IPS-20b (cell line): ENCODE data around the gene UBALD2.
"Not testable (repeated sequence)": the region's sequence is repeated elsewhere in the genome, so short reads cannot be mapped to it uniquely, and the experiment has no call there.

Source experiments
- H3K27ac ChIP-seq: one replicate; pipeline ENCODE4 v1.5.1; 2013; ENCODE audit warnings: low read length
- H3K27me3 ChIP-seq: 2 replicates; pipeline ENCODE4 v1.6.1; 2013; ENCODE audit warnings: mild to moderate bottlenecking, low read length, inconsistent platforms; ENCODE audit not compliant: insufficient read depth
- H3K36me3 ChIP-seq: 2 replicates; pipeline ENCODE4 v1.6.1; 2013; ENCODE audit warnings: low read depth, mild to moderate bottlenecking, inconsistent platforms, low read length, moderate library complexity; ENCODE audit not compliant: insufficient read depth
- H3K4me1 ChIP-seq: 2 replicates; pipeline ENCODE4 v1.6.1; 2013; ENCODE audit warnings: mild to moderate bottlenecking, control low read depth, inconsistent platforms, low read length, moderate library complexity; ENCODE audit not compliant: insufficient read depth
- H3K4me3 ChIP-seq: 2 replicates; pipeline ENCODE4 v1.5.1; 2013; ENCODE audit warnings: mild to moderate bottlenecking, low read length, inconsistent platforms
- H3K9ac ChIP-seq: 2 replicates; pipeline ENCODE4 v1.6.1; 2013; ENCODE audit warnings: low read depth, mild to moderate bottlenecking, inconsistent platforms, low read length, moderate library complexity
- H3K9me3 ChIP-seq: 2 replicates; pipeline ENCODE4 v1.6.1; 2013; ENCODE audit warnings: mild to moderate bottlenecking, low read depth, low read length, inconsistent platforms; ENCODE audit not compliant: insufficient read depth

Gene UBALD2

DNA sequence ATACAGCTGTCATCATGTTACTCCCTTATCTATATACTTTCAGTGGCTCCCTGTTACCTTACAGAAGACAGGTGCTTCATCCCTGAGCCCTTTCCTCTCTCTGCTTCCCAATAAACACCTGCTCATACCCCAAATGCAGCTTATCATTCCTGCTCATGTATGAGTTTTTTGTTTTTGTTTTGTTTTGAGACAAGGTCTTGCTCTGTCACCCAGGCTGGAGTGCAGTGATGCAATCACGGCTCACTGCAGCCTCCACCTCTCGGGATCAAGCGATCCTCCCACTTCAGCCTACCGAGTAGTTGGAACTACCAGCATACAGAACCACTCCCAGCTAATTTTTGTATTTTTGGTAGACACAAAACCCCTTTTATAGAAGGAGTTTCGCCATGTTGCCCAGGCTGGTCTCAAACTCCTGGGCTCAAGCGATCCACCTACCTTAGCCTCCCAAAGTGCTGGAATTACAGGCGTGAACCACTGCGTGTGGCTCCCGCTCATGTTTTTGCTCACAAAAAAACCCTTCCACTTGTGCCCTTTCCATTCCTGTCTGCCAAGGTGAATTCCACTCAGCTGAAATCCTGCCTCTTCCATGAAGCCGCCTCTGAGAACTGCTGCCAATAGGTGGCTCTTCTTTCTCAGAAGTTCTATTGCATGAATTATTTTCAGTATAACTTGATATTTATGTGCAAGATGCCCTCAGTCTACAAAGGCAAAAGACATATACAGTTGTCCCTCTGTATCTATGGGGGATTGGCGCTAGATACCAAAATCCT, 16.9 kb upstream of the UBALD2 start:
- Histone ChIP-seq H3K36me3 (no peaks in the 10 kb centered on the region), H3K9ac (no peak overlapping the region), H3K27ac (no peak overlapping the region), H3K4me3 (no peak overlapping the region), H3K4me1 (no peaks in the 10 kb centered on the region), H3K27me3 (peaks cover 10% of the 10 kb centered on the region), H3K9me3 (no peaks in the 10 kb centered on the region)

GRCh38 chr17:76250141-76250540, 15.0 kb upstream of the UBALD2 start:
- Histone ChIP-seq H3K27ac (no peak overlapping the region), H3K4me3 (no peak overlapping the region), H3K27me3 (no peaks in the 10 kb centered on the region)

DNA sequence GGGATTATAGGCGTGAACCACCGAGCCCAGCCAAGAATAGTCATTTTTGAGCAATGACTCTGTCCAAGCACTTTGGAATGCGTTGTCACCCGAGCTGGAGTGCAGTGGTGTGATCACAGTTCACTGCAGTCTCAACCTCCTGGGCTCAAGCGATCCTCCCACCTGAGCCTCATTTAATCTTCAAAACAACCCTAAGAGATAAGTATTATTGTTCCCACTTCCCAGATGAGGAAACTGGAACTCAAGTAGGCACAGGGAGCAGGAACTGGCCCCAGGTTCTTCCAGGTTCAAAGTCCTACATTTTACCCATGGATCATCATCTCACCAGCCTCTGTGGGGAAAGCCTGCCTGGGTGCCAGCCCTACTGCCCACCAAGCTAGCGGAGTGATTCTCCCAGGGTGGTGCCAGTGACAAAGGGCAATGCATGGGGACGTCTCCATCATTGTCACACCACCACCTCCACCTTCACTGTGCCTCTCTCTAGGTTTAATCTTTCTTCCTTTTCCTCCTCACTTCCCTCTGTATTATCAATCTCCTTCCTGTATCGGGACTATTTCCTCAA, 13.6 kb upstream of the UBALD2 start:
- no peaks in the 10 kb centered on the region for H3K36me3 ChIP-seq
- no peak overlapping the region for H3K4me3 ChIP-seq
- H3K27me3 ChIP-seq, result no peaks in the 10 kb centered on the region
- no peaks in the 10 kb centered on the region for H3K9me3 ChIP-seq
- no peak overlapping the region for H3K9ac ChIP-seq
- no peak overlapping the region for H3K27ac ChIP-seq
- no peaks in the 10 kb centered on the region for H3K4me1 ChIP-seq

More at GRCh38 chr17:76250141-76250540, 15.0 kb upstream of the UBALD2 start:
- Histone ChIP-seq H3K36me3 (no peaks in the 10 kb centered on the region), H3K9ac (no peak overlapping the region), H3K9me3 (no peaks in the 10 kb centered on the region), H3K4me1 (no peaks in the 10 kb centered on the region)

GRCh38 chr17:76252040-76252954, 12.9 kb upstream of the UBALD2 start:
- no peaks in the 10 kb centered on the region for H3K9me3 ChIP-seq

DNA sequence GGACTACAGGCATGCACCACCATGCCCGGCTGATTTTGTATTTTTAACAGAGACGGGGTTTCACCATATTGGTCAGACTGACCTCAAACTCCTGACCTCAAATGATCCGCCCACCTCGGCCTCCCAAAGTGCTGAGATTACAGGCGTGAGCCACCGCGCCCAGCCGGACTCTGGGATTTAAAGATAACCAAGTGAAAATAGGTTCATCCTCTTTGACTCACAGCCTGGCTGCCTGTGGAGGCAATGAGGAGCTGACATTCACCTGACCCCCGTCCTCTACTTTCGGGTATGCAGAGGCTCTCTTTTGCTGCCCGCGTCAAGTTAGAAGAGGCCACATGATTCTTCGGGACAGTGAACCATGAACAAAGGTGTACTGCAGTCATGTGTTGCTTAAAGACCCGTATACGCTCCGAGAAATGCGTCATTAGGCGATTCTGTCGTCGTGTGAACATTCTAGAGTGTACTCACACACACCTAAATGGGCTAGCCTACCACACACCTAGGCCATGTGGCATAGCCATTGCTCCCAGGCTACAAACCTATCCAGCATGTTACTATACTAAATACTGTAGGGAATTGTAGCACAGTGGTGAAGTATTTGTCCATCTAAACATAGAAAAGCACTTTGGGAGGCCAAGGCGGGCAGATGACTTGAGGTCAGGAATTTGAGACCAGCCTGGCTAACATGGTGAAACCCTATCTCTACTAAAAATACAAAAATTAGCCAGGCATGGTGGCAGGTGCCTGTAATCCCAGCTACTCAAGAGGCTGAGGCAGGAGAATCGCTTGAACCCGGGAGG, 12.0 kb upstream of the UBALD2 start:
- not testable (repeated sequence) for H3K9me3 ChIP-seq, H3K27me3 ChIP-seq, H3K4me1 ChIP-seq, H3K9ac ChIP-seq, H3K4me3 ChIP-seq, H3K36me3 ChIP-seq, H3K27ac ChIP-seq

More at GRCh38 chr17:76252040-76252954, 12.9 kb upstream of the UBALD2 start:
- Histone ChIP-seq H3K4me3 (no peak overlapping the region), H3K9ac (no peak overlapping the region), H3K27me3 (no peaks in the 10 kb centered on the region), H3K4me1 (no peaks in the 10 kb centered on the region), H3K36me3 (no peaks in the 10 kb centered on the region), H3K27ac (no peak overlapping the region)

DNA sequence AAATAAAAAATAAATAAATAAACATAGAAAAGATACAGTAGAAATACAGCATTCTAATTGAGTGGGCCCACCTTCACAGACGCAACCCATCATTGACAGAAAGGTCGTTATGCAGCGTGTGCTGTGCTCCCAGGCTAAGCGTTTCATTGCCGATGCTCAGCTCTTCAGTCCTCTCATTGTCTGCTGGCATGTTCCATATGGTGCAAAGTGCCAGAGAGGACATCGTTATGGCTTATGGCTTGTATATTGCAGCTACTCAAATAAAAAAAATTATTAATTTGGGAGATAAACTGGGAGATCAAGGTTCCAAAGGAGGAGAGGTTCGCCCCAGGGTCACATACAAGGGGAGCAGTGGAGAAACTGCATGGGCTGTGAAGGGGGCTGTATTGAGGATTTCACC, 11.3 kb upstream of the UBALD2 start:
- no peaks in the 10 kb centered on the region for H3K4me1 ChIP-seq
- H3K9me3 ChIP-seq, result no peaks in the 10 kb centered on the region
- H3K27ac ChIP-seq, result no peak overlapping the region
- H3K27me3 ChIP-seq, result no peaks in the 10 kb centered on the region
- no peaks in the 10 kb centered on the region for H3K36me3 ChIP-seq
- H3K4me3 ChIP-seq, result no peak overlapping the region
- no peak overlapping the region for H3K9ac ChIP-seq

DNA sequence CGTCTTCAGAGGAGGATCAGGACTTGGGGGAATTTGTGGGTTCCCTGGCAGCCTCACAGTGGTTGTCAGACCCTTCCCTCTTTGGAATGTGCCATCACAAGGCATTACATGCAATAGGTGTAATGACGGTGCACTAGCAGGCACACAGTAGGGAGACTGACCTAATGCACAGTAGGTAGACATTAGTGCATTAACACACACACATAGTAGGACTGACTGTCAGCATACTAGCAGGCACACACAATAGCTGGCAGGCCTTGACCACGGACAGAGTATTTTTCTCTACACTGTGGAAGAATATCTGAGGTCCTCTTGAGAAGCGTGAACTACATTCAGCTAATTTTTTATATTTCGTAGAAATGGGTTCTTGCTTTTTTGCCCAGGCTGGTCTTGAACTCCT, 10.9 kb upstream of the UBALD2 start:
- H3K4me3 ChIP-seq, result no peak overlapping the region
- no peaks in the 10 kb centered on the region for H3K27me3 ChIP-seq
- no peaks in the 10 kb centered on the region for H3K36me3 ChIP-seq
- no peak overlapping the region for H3K9ac ChIP-seq
- no peak overlapping the region for H3K27ac ChIP-seq
- no peaks in the 10 kb centered on the region for H3K4me1 ChIP-seq
- no peaks in the 10 kb centered on the region for H3K9me3 ChIP-seq

DNA sequence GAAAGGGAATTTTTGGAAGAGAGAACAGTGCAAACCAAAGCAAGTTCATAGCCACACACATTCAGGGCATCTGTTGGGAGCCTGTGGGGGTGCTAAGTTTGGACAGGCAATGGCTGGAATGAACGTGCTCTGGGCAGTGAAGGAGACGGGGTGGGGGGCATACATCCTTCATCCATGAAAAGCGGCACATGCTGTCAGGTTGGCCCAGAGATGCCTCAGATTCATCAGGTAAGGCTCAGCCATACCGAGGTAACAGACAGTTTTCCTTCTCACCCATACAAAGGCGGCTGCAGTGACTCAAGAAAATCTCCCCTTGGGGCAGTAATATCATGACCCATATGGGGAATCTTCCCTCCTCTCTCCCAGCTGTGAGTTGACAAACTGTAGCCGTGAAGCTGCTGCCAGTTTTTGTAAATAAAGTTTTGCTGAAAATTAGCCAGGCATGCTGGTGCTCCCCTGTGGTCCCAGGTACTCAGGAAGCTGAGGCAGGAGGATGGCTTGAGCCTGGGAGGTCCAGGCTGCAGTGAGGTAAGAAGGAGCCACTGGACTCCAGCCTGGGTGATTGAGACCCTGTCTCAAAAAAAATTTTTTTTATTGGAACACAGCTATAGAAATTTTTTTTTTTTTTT, 9.2 kb upstream of the UBALD2 start:
- H3K36me3 ChIP-seq, result no peaks in the 10 kb centered on the region
- no peak overlapping the region for H3K9ac ChIP-seq
- H3K4me3 ChIP-seq, result no peak overlapping the region
- H3K9me3 ChIP-seq, result no peaks in the 10 kb centered on the region
- no peaks in the 10 kb centered on the region for H3K27me3 ChIP-seq
- no peak overlapping the region for H3K27ac ChIP-seq
- no peaks in the 10 kb centered on the region for H3K4me1 ChIP-seq

- not testable (repeated sequence) for H3K4me3 ChIP-seq, H3K4me1 ChIP-seq, H3K36me3 ChIP-seq, H3K9ac ChIP-seq, H3K9me3 ChIP-seq, H3K27ac ChIP-seq, H3K27me3 ChIP-seq
These were observed 8.6 kb upstream of the UBALD2 start for GRCh38 chr17:76256430-76257050.

DNA sequence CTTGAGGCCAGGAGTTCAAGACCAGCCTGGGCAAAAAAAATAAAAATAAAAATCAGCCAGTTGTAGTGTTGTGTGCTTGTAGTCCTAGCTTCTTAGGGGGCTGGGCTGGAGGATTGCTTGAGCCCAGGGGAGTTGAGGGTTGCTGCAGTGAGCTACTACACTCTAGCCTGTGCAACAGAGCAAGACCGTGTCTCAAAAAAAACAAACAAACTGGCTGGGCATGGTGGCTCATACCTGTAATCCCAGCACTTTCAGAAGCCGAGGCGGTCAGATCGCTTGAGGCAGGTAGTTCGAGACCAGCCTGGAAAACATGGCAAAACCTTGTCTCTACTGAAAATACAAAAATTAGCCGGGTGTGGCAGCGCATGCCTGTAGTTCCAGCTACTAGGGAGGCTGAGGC, 4.9 kb upstream of the UBALD2 start:
- no peaks in the 10 kb centered on the region for H3K36me3 ChIP-seq
- no peaks in the 10 kb centered on the region for H3K27me3 ChIP-seq
- no peak overlapping the region for H3K9ac ChIP-seq
- H3K4me3 ChIP-seq, result no peak overlapping the region
- H3K9me3 ChIP-seq, result no peaks in the 10 kb centered on the region
- peaks cover 3% of the 10 kb centered on the region; the same call in 1 of the 2 replicates for H3K4me1 ChIP-seq
- H3K27ac ChIP-seq, result no peak overlapping the region
